Suprapubic skin (tissue), 3 donors: Measurements from ENCODE around the gene ZC3H8.

Experiments used
- POLR2AphosphoS5 ChIP-seq, 3 donors: sonication (generic); formaldehyde crosslinking; IDR thresholded peaks; one replicate each; pipeline ENCODE4 v1.6.1; 2017; ENCODE audit warnings: antibody characterized with exemption in 3 of 3
- TF ChIP-seq, protein P1 (sequence below), 2 donors: fragments of 200-600 bp in 1 of 2; fragments of 450-650 bp in 1 of 2; sonication (generic) in 1 of 2; IDR thresholded peaks; one replicate each; pipeline ENCODE4 v1.5.1; 2016 to 2019; ENCODE audit warnings: antibody characterized with exemption in 2 of 2, mild to moderate bottlenecking in 1 of 2, moderate library complexity in 1 of 2

DNA sequence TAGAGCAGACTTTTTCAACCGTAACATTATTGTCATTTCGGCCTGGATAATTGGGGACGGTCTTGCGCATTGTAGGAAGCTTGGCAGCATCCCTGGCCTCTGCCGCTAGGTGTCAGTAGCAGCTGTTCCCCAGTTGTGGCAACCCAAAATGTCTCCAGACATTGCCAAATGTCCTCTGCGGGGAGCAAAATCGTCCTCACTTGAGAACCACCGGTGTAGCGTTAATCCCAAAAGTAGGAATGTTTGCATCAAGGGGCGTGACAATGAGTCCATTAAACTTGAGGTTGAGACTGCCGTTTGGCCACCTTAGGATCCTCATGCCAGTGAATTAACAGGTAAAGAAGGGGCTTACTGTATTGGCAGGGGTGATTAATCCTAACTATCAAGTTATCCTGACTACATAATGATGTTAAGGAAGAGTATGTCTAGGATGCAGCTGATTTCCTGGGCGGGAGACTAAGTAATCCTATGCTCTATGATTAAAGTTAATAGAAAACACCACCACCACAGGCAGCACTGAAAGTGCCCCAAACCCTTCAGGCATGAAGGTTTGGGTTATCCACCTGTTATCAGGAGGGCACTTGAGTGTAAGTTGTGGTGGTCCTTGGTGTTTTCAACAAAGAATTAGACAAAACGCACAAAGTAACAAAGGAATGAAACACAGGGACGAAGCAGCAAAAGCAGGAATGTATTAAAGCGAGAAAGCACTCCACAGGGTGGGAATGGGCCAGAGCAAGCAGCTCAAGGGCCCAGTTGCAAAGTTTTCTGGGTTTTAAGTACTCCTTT, 4.9 kb upstream of the ZC3H8 start:
- TF ChIP-seq, protein P1, sequence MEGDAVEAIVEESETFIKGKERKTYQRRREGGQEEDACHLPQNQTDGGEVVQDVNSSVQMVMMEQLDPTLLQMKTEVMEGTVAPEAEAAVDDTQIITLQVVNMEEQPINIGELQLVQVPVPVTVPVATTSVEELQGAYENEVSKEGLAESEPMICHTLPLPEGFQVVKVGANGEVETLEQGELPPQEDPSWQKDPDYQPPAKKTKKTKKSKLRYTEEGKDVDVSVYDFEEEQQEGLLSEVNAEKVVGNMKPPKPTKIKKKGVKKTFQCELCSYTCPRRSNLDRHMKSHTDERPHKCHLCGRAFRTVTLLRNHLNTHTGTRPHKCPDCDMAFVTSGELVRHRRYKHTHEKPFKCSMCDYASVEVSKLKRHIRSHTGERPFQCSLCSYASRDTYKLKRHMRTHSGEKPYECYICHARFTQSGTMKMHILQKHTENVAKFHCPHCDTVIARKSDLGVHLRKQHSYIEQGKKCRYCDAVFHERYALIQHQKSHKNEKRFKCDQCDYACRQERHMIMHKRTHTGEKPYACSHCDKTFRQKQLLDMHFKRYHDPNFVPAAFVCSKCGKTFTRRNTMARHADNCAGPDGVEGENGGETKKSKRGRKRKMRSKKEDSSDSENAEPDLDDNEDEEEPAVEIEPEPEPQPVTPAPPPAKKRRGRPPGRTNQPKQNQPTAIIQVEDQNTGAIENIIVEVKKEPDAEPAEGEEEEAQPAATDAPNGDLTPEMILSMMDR (IDR thresholded peaks at IDR 0.05), result peak; percentile 92 to 93
- peak in 1 of 3 donors; percentile 28 for TF ChIP-seq POLR2AphosphoS5 (IDR thresholded peaks at IDR 0.05)
